ENCODE measurements around the gene ADGRA3.

GRCh38 chr4:22428441-22428840 is 87.4 kb downstream of the ADGRA3 start:
- TF ChIP-seq CTCF (IDR thresholded peaks at IDR 0.05) (no peak), POLR2A (IDR thresholded peaks at IDR 0.05) (no peak)

Measured in stomach (tissue), 4 donors.